HG03135 (cell line): ENCODE results near the gene HDGF.

Source experiments
- ATAC-seq: cut with Tn5 transposase; IDR thresholded peaks from one replicate; pipeline ENCODE4 v1.9.1; 2021; ENCODE audit warnings: mild to moderate bottlenecking, moderate library complexity; ENCODE audit not compliant: unreplicated experiment

The HDGF gene

GRCh38 chr1:156703336-156703735, 48.1 kb downstream of the HDGF start:
- no peak for ATAC-seq

GRCh38 chr1:156700736-156701531, 50.5 kb downstream of the HDGF start:
- ATAC-seq, result no peak

GRCh38 chr1:156698995-156699394, 52.5 kb downstream of the HDGF start:
- no peak for ATAC-seq

- ATAC-seq, result no peak
Measured at GRCh38 chr1:156697481-156697880, 54.0 kb downstream of the HDGF start.

- no peak for ATAC-seq
Measured at GRCh38 chr1:156696755-156697154, 54.7 kb downstream of the HDGF start.

- ATAC-seq, result no peak
Measured at GRCh38 chr1:156694690-156694962, 56.8 kb downstream of the HDGF start.

- no peak for ATAC-seq
Measured at GRCh38 chr1:156693848-156694689, 57.4 kb downstream of the HDGF start.

GRCh38 chr1:156692925-156693847, 58.3 kb downstream of the HDGF start:
- ATAC-seq, result no peak

GRCh38 chr1:156692441-156692924, 59.0 kb downstream of the HDGF start:
- no peak for ATAC-seq
